Measurements from ENCODE around the gene ABO.
"Not testable (repeated sequence)": the region's sequence is repeated elsewhere in the genome, so short reads cannot be mapped to it uniquely, and the experiment has no call there.

ABO gene

GRCh38 chr9:133275105-133276000 is at the start of gene ABO:
Gene ABO, minus strand, starts transcription at chr9:133275201.
- DNase-seq = no peak

GRCh38 chr9:133323991-133324703 is 49.1 kb upstream of the ABO start:
- no peak for DNase-seq

- no peak for DNase-seq
These were observed 48.2 kb upstream of the ABO start for GRCh38 chr9:133323211-133323610.

- no peak for DNase-seq
These were observed 47.7 kb upstream of the ABO start for GRCh38 chr9:133322701-133323100.

GRCh38 chr9:133321411-133321935 is 46.5 kb upstream of the ABO start:
- DNase-seq = no peak

- no peak for DNase-seq
These were observed 45.5 kb upstream of the ABO start for GRCh38 chr9:133320421-133320881.

GRCh38 chr9:133317551-133317950 is 42.5 kb upstream of the ABO start:
- DNase-seq = not testable (repeated sequence)

GRCh38 chr9:133315997-133316396 is 41.0 kb upstream of the ABO start:
- DNase-seq = no peak

GRCh38 chr9:133309608-133310007 is 34.6 kb upstream of the ABO start:
- DNase-seq = no peak

GRCh38 chr9:133307301-133307700 is 32.3 kb upstream of the ABO start:
- DNase-seq = no peak

- DNase-seq = no peak
These were observed 31.5 kb upstream of the ABO start for GRCh38 chr9:133306242-133307204.

- no peak for DNase-seq
These were observed 30.7 kb upstream of the ABO start for GRCh38 chr9:133305731-133306130.

- no peak for DNase-seq
These were observed 29.7 kb upstream of the ABO start for GRCh38 chr9:133304477-133305377.

GRCh38 chr9:133304158-133304470 is 29.1 kb upstream of the ABO start:
- DNase-seq = no peak

- DNase-seq = no peak
These were observed 28.5 kb upstream of the ABO start for GRCh38 chr9:133303266-133304157.

GRCh38 chr9:133301253-133302230 is 26.5 kb upstream of the ABO start:
- no peak for DNase-seq

GRCh38 chr9:133299996-133300395 is 25.0 kb upstream of the ABO start:
- not testable (repeated sequence) for DNase-seq

- no peak for DNase-seq
These were observed 19.3 kb upstream of the ABO start for GRCh38 chr9:133294257-133294656.

- no peak for DNase-seq
These were observed 15.8 kb upstream of the ABO start for GRCh38 chr9:133290751-133291302.

Measured in NCI-H1048 (cell line).